ENCODE data around the gene FSIP1. TPM values are rescaled to one million over a fixed set of nuclear protein-coding genes. Genes with fewer than 3 reads are reported as not detected.
A peak's percentile ranks its signal among the peaks of the same experiment; 100 is the strongest.

The FSIP1 gene
- total RNA-seq, 1 donor from 2014 or later, result 0.91 TPM

GRCh38 chr15:39564972-39565665 lies 217.5 kb downstream of the FSIP1 start:
- intact Hi-C loops (cut with DNase I), result no loop called here
- DNase-seq, result no peak
- ATAC-seq (ENCODE audit: poor library complexity), result no peak

DNA sequence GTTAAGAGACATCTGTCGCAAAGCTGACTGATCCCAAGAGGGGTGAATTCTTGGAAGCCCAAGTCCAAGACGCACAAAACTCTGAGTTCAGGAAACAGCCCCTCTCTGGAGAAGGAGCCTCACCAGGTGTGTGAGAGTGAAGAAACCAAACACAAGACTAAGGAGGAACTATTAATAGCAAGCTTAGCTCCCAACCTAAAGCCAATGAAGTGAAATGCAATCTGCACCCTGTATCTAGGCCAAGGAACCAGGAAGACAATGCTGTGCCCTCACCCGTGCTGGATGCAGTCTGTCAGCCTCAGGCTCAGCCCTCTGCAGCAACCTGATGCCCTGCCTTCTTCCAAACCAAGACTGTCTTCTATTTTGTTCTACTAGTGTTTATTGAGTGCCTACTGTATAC lies 224.2 kb downstream of the FSIP1 start:
- ATAC-seq (ENCODE audit: poor library complexity) (no peak), DNase-seq (no peak)
- intact Hi-C loops (cut with DNase I), result no loop called here

DNA sequence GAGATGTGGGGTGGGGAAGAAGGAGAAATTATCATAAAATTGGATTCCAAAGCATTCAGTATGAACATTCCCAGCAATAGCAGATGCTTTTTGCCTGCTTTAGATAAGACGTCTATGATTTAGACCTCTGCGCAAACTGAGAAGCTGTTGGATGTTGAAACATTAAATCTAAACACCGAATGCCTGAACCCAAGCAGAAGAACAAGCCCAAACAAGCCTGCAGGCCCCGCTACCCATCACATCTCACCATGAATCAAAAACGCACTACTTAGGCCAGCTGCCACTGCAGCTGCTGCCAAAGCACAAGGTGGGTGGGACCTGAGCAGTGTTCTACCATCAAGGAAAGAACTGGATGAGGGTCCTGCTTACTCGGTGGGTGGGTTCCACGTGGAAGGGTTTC lies 226.2 kb downstream of the FSIP1 start:
- ATAC-seq (ENCODE audit: poor library complexity), result no peak
- intact Hi-C loops (cut with DNase I), result no loop called here
- no peak for DNase-seq

GRCh38 chr15:39555885-39556284 lies 226.8 kb downstream of the FSIP1 start:
- ATAC-seq (ENCODE audit: poor library complexity), result no peak
- no peak for DNase-seq
- intact Hi-C loops (cut with DNase I), result no loop called here

DNA sequence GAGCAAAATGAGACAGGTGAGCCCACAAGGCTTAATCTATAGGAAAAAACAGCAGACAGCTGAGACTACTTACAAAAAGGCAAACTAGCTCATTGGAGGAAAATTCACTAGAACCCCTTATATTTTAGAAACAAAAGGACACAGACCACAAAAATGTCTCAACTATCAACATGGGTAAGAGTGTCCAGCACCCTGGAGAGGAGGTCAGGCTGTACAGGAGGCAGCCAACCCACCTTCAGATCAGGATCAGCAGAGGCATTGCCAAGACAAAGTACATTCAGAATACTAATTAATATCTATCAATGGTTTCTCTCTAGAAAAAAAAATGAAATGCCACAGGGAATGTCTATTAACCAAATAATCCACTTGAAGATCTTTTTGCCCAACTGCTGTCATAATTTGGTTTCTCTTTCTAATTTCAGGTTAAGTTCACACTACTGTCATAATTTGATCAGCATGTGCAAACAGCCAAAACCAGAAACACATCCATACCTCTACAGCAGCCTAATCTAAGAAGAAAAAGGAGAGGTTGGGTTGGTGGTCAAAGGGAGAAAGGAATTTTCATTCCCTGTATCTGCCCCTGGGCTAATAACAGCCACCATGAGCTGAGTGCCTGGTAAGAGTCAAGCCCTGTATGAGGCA lies 227.8 kb downstream of the FSIP1 start:
- ATAC-seq (ENCODE audit: poor library complexity), result no peak
- DNase-seq, result no peak
- intact Hi-C loops (cut with DNase I), result no loop called here

DNA sequence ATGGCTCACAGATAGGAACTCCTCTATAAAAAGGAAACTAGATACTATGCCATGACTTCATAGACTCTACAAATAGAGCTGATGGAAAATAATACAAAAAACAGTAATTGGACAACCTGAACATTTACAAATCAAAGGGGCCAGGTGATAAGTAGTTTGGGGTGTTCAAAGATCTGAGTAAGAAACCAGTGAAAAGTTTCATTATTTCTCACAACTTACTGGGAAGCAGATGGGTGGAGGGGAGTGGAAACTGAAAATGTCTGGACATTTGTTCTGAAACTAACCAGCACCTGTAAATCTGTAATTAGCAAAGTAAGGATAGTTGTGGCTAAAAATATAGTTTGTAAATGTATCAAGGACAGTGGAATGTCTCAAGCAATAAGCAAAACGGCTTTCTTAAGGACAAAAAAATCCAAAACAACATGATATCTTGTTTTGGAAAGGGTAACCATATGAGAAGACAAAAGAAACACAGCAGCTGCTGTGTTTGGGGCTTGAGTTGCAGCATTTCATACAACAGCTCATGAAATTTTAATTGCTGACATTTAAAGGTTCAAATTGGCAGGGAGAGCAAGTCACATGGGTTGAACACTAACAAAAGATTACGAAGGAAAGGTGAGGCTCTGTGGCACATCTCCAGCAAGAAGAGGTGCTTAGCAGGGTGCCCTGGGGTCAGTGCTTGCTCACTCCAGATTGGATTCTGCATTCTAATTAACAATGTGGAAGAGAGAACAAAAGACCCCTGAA lies 228.5 kb downstream of the FSIP1 start:
- DNase-seq (no peak), ATAC-seq (ENCODE audit: poor library complexity) (peak; percentile 44)
- intact Hi-C loops (cut with DNase I), result no loop called here

DNA sequence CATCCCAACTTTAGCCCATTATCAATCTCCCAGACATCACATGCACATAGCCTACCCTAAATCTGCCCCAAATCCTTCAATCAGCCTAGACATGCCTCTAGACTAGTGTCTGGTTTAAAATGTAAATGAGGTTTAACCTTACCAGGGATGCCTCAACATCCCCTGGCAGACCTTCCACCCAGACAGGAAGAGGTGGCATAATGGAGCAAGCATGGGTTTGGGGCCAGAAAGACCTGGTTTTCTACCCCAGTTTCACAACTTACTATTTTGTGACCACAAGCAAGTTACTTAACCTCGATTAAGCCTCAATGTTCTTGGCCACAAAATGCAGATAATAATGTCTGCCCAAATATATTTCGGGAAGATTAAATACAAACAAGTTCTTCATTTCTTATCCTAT lies 230.1 kb downstream of the FSIP1 start:
- intact Hi-C loops (cut with DNase I), result no loop called here
- DNase-seq, result no peak
- ATAC-seq (ENCODE audit: poor library complexity), result no peak

- intact Hi-C loops (cut with DNase I), result no loop called here
- ATAC-seq (ENCODE audit: poor library complexity) (no peak), DNase-seq (no peak)
Observed at GRCh38 chr15:39551476-39551875, 231.2 kb downstream of the FSIP1 start.

Other genes with a start within 250 kb of the FSIP1 start
- 37.5 TPM for gene THBS1, start 201.8 kb downstream of the FSIP1 start, total RNA-seq
- gene GPR176, start 137.4 kb upstream of the FSIP1 start, total RNA-seq, result 1.4 TPM
- 21.2 TPM for gene EIF2AK4, start 151.3 kb upstream of the FSIP1 start, total RNA-seq

All from Right ventricle myocardium superior (tissue), 1 donor.